SK-N-SH (cell line): ENCODE data around the gene CIBAR2. TPM values are rescaled to one million over a fixed set of nuclear protein-coding genes. Genes with fewer than 3 reads are reported as not detected.

ENCODE experiments used
- CTCF ChIA-PET: fragments of 300-600, 350-600 bp; formaldehyde crosslinking; extraction: SDS; loops from one replicate; lab custom pipeline; 2021; lab: Yijun Ruan, JAX
- POLR2A ChIA-PET: fragments of 350-600 bp; sonication (Branson Sonifier 250); formaldehyde crosslinking; extraction: SDS; loops from one replicate; lab custom pipeline; 2020; ENCODE audit warnings: antibody characterized with exemption, inconsistent platforms; lab: Yijun Ruan, JAX
- DNase-seq: peaks from one replicate; pipeline ENCODE4 v3.0.0; 2012
- H2AFZ ChIP-seq: fragments of 200-600 bp; sonication (generic); 2 replicates; pipeline ENCODE4 v1.8.1; 2016; ENCODE audit warnings: antibody characterized with exemption, mild to moderate bottlenecking, low read depth
- H3F3A ChIP-seq: fragments of 200-600 bp; sonication (generic); replicated peaks from 2 replicates; pipeline ENCODE3; 2016; ENCODE audit warnings: antibody characterized with exemption, mild to moderate bottlenecking; ENCODE audit not compliant: insufficient read depth
- H3K27ac ChIP-seq, 2 experiments: fragments of 200-500 bp in 1 of 2; fragments of 200-600 bp in 1 of 2; sonication (Bioruptor generic) in 1 of 2; sonication (generic), shearing (Covaris generic) in 1 of 2; 2 replicates each; pipeline versions ENCODE4 v1.5.1 to v1.6.1; 2014 to 2016; ENCODE audit warnings: low read depth in 2 of 2, inconsistent platforms in 1 of 2, low read length in 1 of 2, mild to moderate bottlenecking in 1 of 2, mixed read lengths in 1 of 2
- H3K27me3 ChIP-seq: fragments of 200-600 bp; sonication (generic), shearing (Covaris generic); 2 replicates; pipeline ENCODE4 v1.6.1; 2016; ENCODE audit warnings: mixed run types; ENCODE audit not compliant: insufficient read depth
- H3K36me3 ChIP-seq, 2 experiments: fragments of 200-500 bp in 1 of 2; fragments of 200-600 bp in 1 of 2; sonication (Bioruptor generic) in 1 of 2; sonication (generic) in 1 of 2; replicated peaks in 1 of 2; 2 replicates each; pipeline versions ENCODE3 to v1.5.1; 2014 to 2016; ENCODE audit warnings: low read length in 1 of 2, mild to moderate bottlenecking in 1 of 2; ENCODE audit not compliant: insufficient read depth in 2 of 2, control insufficient read depth in 1 of 2
- H3K4me1 ChIP-seq, 2 experiments: fragments of 200-500 bp in 1 of 2; fragments of 200-600 bp in 1 of 2; sonication (Bioruptor generic) in 1 of 2; sonication (generic), shearing (Covaris generic) in 1 of 2; 2 replicates each; pipeline versions ENCODE4 v1.5.1 to v1.6.1; 2014 to 2016; ENCODE audit warnings: low read depth in 1 of 2, low read length in 1 of 2, mixed run types in 1 of 2; ENCODE audit not compliant: insufficient read depth in 2 of 2, control insufficient read depth in 1 of 2
- H3K4me2 ChIP-seq: fragments of 200-600 bp; sonication (generic), shearing (Covaris generic); 2 replicates; pipeline ENCODE4 v1.6.1; 2017; ENCODE audit warnings: mixed run types
- H3K4me3 ChIP-seq, 2 experiments: fragments of 200-500 bp in 1 of 2; fragments of 200-600 bp in 1 of 2; sonication (Bioruptor generic) in 1 of 2; sonication (generic), shearing (Covaris generic) in 1 of 2; 2 replicates each; pipeline versions ENCODE4 v1.5.1 to v1.8.1; 2014 to 2016; ENCODE audit warnings: low read depth in 2 of 2, inconsistent platforms in 1 of 2, low read length in 1 of 2, mild to moderate bottlenecking in 1 of 2, mixed read lengths in 1 of 2, moderate library complexity in 1 of 2
- H3K79me2 ChIP-seq: fragments of 200-600 bp; sonication (generic); 2 replicates; pipeline ENCODE4 v1.8.1; 2017; ENCODE audit warnings: mild to moderate bottlenecking; ENCODE audit not compliant: insufficient read depth
- H3K9ac ChIP-seq: fragments of 200-600 bp; sonication (generic); 2 replicates; pipeline ENCODE4 v1.6.1; 2017; ENCODE audit warnings: mixed run types
- H3K9me2 ChIP-seq: fragments of 200-600 bp; sonication (generic); 2 replicates; pipeline ENCODE4 v1.6.1; 2017; ENCODE audit warnings: mixed run types
- H3K9me3 ChIP-seq: fragments of 200-600 bp; sonication (generic); 2 replicates; pipeline ENCODE4 v1.6.1; 2017; ENCODE audit warnings: mixed run types, mild to moderate bottlenecking, moderate library complexity
- H4K20me1 ChIP-seq: fragments of 200-600 bp; sonication (generic); 2 replicates; pipeline ENCODE4 v1.6.1; 2017; ENCODE audit warnings: mild to moderate bottlenecking, mixed run types; ENCODE audit not compliant: insufficient read depth
- CHD2 ChIP-seq: fragments of 150-350 bp; IDR thresholded peaks from 2 replicates; pipeline ENCODE4 v1.6.1; 2018; ENCODE audit warnings: low read length; ENCODE audit not compliant: partially characterized antibody
- ELF1 ChIP-seq: IDR thresholded peaks from 2 replicates; pipeline ENCODE4 v1.4.0; 2012
- EP300 ChIP-seq, 2 experiments: IDR thresholded peaks; 2 replicates each; pipeline versions ENCODE4 v1.4.0 to v1.6.1; 2012; ENCODE audit warnings: borderline replicate concordance in 1 of 2, low read depth in 1 of 2, low read length in 1 of 2
- FOSL2 ChIP-seq: IDR thresholded peaks from 2 replicates; pipeline ENCODE4 v1.4.0; 2012; ENCODE audit warnings: low read depth, mild to moderate bottlenecking, moderate library complexity, borderline replicate concordance
- GABPA ChIP-seq: IDR thresholded peaks from 2 replicates; pipeline ENCODE4 v1.4.0; 2012; ENCODE audit warnings: low read depth, mild to moderate bottlenecking
- GATA2 ChIP-seq: sonication (generic); formaldehyde crosslinking; IDR thresholded peaks from 2 replicates; pipeline ENCODE4 v1.5.0; 2020; ENCODE audit warnings: mild to moderate bottlenecking, missing genetic modification reagents
- MXI1 ChIP-seq: IDR thresholded peaks from 2 replicates; pipeline ENCODE4 v1.6.1; 2012; ENCODE audit warnings: mild to moderate bottlenecking, low read depth, low read length, improper control_type of control experiment
- NFIC ChIP-seq: IDR thresholded peaks from 2 replicates; pipeline ENCODE4 v1.4.0; 2012; ENCODE audit warnings: borderline replicate concordance
- NRF1 ChIP-seq: IDR thresholded peaks from 2 replicates; pipeline ENCODE4 v1.6.1; 2012; ENCODE audit warnings: low read depth, mild to moderate bottlenecking, low read length
- POLR2AphosphoS5 ChIP-seq: IDR thresholded peaks from 2 replicates; pipeline ENCODE4 v1.6.1; 2012; ENCODE audit warnings: low read depth, low read length
- RCOR1 ChIP-seq: fragments of 150-350 bp; IDR thresholded peaks from 2 replicates; pipeline ENCODE4 v1.6.1; 2017; ENCODE audit warnings: antibody characterized with exemption, low read length
- RFX5 ChIP-seq: IDR thresholded peaks from 2 replicates; pipeline ENCODE4 v1.6.1; 2012; ENCODE audit warnings: mild to moderate bottlenecking, improper control_type of control experiment, low read length
- RXRA ChIP-seq: IDR thresholded peaks from 2 replicates; pipeline ENCODE4 v1.4.0; 2012; ENCODE audit warnings: low read depth, mild to moderate bottlenecking, borderline replicate concordance
- SIN3A ChIP-seq: IDR thresholded peaks from 2 replicates; pipeline ENCODE4 v1.6.1; 2012; ENCODE audit warnings: low read depth, mild to moderate bottlenecking, low read length, moderate library complexity, borderline replicate concordance
- SMC3 ChIP-seq: IDR thresholded peaks from 2 replicates; pipeline ENCODE4 v1.6.1; 2012; ENCODE audit warnings: low read depth, low read length, improper control_type of control experiment
- TAF1 ChIP-seq: IDR thresholded peaks from 2 replicates; pipeline ENCODE4 v1.6.1; 2012; ENCODE audit warnings: low read depth, mild to moderate bottlenecking, low read length, moderate library complexity, borderline replicate concordance
- TCF12 ChIP-seq: IDR thresholded peaks from 2 replicates; pipeline ENCODE4 v1.4.0; 2012
- WGBS: methylation state at CpG from one replicate; pipeline ENCODE4 v1.1.6; 2017; ENCODE audit warnings: low lambda C conversion rate; 5-methylcytosine and 5-hydroxymethylcytosine counted together
- polyA plus RNA-seq, 3 experiments: library from polyadenylated mRNA; depleted of rRNA; stranded (reverse); fragments of >200 nt; gene quantifications; 2 replicates each; pipeline ENCODE4 v1.2.3, GENCODE V29; 2012
- TF ChIP-seq, protein P1 (sequence below): IDR thresholded peaks from 2 replicates; pipeline ENCODE4 v1.4.0; 2012; ENCODE audit warnings: low read depth, borderline replicate concordance
- TF ChIP-seq, protein P2 (sequence below): fragments of 150-350 bp; IDR thresholded peaks from 2 replicates; pipeline ENCODE4 v1.6.1; 2017; ENCODE audit warnings: antibody characterized with exemption, low read length, low read depth, borderline replicate concordance
- TF ChIP-seq, protein P3 (sequence below): IDR thresholded peaks from 2 replicates; pipeline ENCODE4 v1.6.1; 2012; ENCODE audit warnings: mild to moderate bottlenecking, low read depth, low read length, moderate library complexity

CIBAR2 gene
- polyA plus RNA-seq, 1 of the 3 experiments (the other 2 are of a cell fraction) = 0.15 TPM

DNA sequence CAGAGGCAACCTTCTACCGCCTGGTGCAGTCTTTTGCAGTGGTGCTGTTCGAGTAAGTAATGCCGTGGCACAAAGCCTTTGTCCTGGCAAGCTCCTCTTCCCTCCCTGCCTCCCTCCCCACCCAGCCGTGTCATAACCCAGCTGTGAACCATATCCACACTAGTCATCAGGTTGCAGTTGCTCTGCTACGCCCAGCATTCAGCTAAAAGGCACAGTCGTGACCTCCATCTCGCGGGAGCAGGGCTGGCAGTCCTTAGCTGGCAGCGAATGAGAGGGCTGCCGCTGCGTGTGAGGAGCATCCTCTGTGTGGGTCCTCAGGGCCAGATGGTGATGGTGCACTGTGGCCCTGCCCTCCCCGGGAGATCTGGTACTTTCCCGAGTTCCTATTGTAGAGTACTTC lies 39.3 kb downstream of the CIBAR2 start:
- DNase-seq = no peak
- ChIA-PET CTCF (interaction anchor here (0.9 to 2.0 kb wide), 3 partner anchors 14 to 42 kb away, joined by 3 to 8 read pairs (median 3); no protein-coding TSS in a partner anchor), POLR2A (no interaction called here)
- H3K4me3 ChIP-seq = no peak overlapping the region
- no peak overlapping the region for H3K9ac ChIP-seq
- 91% methylated on average over 10 of the region's 13 CpGs for WGBS
- H3K9me2 ChIP-seq = no peaks in the 10 kb centered on the region
- H3K4me1 ChIP-seq = no peaks in the 10 kb centered on the region
- H2AFZ ChIP-seq = no peak overlapping the region
- no peak overlapping the region for H3K27ac ChIP-seq
- no peaks in the 10 kb centered on the region for H3K9me3 ChIP-seq
- peaks cover 0 to 3% of the 10 kb centered on the region in 2 experiments for H3K36me3 ChIP-seq
- no peaks in the 10 kb centered on the region for H4K20me1 ChIP-seq
- H3K79me2 ChIP-seq = no peaks in the 10 kb centered on the region
- no peak for TF ChIP-seq RCOR1
- TF ChIP-seq POLR2AphosphoS5 = no peak
- TF ChIP-seq NRF1 = no peak
- no peak for TF ChIP-seq GATA2
- no peak for TF ChIP-seq CHD2
- no peak for TF ChIP-seq GABPA
- no peak for TF ChIP-seq ELF1
- TF ChIP-seq RXRA = no peak
- TF ChIP-seq, protein P1, sequence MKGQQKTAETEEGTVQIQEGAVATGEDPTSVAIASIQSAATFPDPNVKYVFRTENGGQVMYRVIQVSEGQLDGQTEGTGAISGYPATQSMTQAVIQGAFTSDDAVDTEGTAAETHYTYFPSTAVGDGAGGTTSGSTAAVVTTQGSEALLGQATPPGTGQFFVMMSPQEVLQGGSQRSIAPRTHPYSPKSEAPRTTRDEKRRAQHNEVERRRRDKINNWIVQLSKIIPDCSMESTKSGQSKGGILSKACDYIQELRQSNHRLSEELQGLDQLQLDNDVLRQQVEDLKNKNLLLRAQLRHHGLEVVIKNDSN = no peak
- TF ChIP-seq, protein P2, sequence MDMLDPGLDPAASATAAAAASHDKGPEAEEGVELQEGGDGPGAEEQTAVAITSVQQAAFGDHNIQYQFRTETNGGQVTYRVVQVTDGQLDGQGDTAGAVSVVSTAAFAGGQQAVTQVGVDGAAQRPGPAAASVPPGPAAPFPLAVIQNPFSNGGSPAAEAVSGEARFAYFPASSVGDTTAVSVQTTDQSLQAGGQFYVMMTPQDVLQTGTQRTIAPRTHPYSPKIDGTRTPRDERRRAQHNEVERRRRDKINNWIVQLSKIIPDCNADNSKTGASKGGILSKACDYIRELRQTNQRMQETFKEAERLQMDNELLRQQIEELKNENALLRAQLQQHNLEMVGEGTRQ = no peak
- no peak for TF ChIP-seq RFX5
- TF ChIP-seq MXI1 = no peak
- TF ChIP-seq TCF12 = no peak
- no peak for TF ChIP-seq SMC3
- no peaks in the 10 kb centered on the region for H3K27me3 ChIP-seq
- H3F3A ChIP-seq = no peaks in the 10 kb centered on the region
- no peak overlapping the region for H3K4me2 ChIP-seq

DNA sequence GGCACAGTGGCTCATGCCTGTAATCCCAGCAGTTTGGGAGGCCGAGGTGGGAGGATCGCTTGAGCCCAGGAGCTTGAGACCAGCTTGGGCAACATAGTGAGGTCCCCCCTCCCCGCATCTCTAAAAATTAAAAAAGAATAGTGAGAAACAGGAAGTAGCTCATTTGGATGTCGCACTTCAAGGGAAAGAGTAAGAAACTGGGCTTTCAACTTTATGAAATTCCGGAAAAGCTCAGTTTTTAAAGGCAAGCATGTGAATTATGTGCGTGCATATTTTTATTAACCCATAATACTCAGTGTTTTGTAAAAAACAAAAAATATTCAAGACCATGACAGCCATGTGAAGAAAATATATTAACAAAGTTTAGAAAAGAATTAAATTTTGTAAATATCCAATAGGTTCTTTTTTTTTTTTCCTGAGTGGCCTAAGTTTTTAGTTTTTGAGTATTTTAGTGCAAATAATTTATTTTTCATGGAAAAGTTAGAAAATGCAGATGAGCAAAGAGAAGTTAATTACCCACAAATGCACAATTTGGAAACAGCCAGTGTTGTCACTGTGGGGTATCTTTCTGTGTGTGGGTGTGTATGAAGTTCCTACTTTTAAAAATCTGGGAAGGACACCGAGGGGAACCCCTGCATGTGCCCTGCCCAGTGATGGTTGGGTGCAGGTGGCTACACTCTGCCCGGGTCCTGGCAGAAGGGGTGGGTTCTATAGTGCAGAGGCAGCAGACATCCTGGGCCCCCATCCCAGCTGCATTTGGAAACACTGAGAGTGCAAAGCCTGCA lies 40.0 kb downstream of the CIBAR2 start:
- Histone ChIP-seq H4K20me1 (no peaks in the 10 kb centered on the region), H3K4me3 (no peak overlapping the region), H3K79me2 (no peaks in the 10 kb centered on the region), H3K36me3 (peaks cover 0 to 5% of the 10 kb centered on the region in 2 experiments), H3K4me2 (no peak overlapping the region), H3K4me1 (no peaks in the 10 kb centered on the region), H3K27ac (no peak overlapping the region), H2AFZ (no peak overlapping the region), H3K27me3 (no peaks in the 10 kb centered on the region), H3K9me3 (no peaks in the 10 kb centered on the region), H3K9ac (no peak overlapping the region), H3K9me2 (no peaks in the 10 kb centered on the region), H3F3A (no peaks in the 10 kb centered on the region)
- WGBS = 83% methylated on average over 8 of the region's 8 CpGs
- ChIA-PET CTCF (interaction anchor here (0.7 to 2.0 kb wide), 2 partner anchors 14 to 32 kb away, joined by 3 to 8 read pairs; no protein-coding TSS in a partner anchor), POLR2A (no interaction called here)
- no peak for DNase-seq
- no peak for TF ChIP-seq TAF1
- TF ChIP-seq, protein P1 = no peak
- no peak for TF ChIP-seq POLR2AphosphoS5
- no peak for TF ChIP-seq SIN3A
- TF ChIP-seq, protein P3, sequence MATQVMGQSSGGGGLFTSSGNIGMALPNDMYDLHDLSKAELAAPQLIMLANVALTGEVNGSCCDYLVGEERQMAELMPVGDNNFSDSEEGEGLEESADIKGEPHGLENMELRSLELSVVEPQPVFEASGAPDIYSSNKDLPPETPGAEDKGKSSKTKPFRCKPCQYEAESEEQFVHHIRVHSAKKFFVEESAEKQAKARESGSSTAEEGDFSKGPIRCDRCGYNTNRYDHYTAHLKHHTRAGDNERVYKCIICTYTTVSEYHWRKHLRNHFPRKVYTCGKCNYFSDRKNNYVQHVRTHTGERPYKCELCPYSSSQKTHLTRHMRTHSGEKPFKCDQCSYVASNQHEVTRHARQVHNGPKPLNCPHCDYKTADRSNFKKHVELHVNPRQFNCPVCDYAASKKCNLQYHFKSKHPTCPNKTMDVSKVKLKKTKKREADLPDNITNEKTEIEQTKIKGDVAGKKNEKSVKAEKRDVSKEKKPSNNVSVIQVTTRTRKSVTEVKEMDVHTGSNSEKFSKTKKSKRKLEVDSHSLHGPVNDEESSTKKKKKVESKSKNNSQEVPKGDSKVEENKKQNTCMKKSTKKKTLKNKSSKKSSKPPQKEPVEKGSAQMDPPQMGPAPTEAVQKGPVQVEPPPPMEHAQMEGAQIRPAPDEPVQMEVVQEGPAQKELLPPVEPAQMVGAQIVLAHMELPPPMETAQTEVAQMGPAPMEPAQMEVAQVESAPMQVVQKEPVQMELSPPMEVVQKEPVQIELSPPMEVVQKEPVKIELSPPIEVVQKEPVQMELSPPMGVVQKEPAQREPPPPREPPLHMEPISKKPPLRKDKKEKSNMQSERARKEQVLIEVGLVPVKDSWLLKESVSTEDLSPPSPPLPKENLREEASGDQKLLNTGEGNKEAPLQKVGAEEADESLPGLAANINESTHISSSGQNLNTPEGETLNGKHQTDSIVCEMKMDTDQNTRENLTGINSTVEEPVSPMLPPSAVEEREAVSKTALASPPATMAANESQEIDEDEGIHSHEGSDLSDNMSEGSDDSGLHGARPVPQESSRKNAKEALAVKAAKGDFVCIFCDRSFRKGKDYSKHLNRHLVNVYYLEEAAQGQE = no peak
- TF ChIP-seq GABPA = no peak
- TF ChIP-seq FOSL2 = no peak
- TF ChIP-seq TCF12 = no peak
- TF ChIP-seq, protein P2 = no peak
- TF ChIP-seq CHD2 = no peak
- TF ChIP-seq EP300 (IDR thresholded peaks at IDR 0.05; ENCODE audit: borderline replicate concordance in 1 of 2, low read depth in 1 of 2, low read length in 1 of 2) = no peak
- no peak for TF ChIP-seq NFIC
